GM19193 (cell line): Measurements from ENCODE around the gene ELOVL5.

Source experiments
- POLR2A ChIP-seq: IDR thresholded peaks from 4 replicates; pipeline ENCODE4 v1.6.1; 2011; ENCODE audit not compliant: insufficient read depth, insufficient read length; ENCODE audit errors: extremely low read depth

ELOVL5 gene

DNA sequence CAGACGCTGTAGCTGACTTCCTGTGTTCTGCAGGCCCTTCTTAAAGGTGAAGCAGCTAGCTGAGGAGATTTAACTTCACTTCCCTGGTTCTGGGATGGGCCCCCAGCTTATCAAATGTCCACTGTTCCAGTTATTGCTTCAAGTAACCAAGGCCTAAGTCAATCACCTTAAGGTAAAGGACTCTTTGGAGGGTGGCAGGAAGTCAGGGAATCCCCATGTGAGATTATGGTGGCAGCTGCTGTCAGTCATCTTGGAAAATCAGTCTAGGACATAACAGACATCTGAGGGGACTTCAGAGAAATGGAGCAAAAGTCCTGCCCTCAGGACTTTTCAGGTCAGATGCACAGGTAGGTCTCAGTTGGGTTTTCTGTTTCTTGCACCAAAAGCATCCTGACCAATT lies 3.8 kb downstream of the ELOVL5 start:
- no peak for TF ChIP-seq POLR2A

- no peak for TF ChIP-seq POLR2A
Measured at GRCh38 chr6:53343092-53343491, 5.7 kb downstream of the ELOVL5 start.

GRCh38 chr6:53342217-53342616 lies 6.5 kb downstream of the ELOVL5 start:
- no peak for TF ChIP-seq POLR2A

DNA sequence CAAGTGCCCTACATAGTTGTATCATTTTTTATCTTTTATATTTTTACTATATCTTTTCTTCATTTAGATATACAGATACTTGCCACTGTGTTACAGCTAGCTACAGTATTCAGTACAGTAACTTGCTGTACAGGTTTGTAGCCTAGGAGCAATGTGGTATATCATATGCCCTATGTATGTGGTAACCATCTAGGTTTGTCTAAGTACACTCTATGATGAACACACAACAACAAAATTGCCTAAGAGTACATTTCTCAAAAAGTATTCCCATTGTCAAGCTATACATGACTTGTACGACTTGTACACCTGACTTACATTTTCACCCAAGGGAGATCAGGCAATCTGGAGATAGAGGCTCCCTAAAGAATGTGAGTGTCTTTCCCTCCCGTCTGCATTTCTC lies 8.2 kb downstream of the ELOVL5 start:
- TF ChIP-seq POLR2A: no peak

- TF ChIP-seq POLR2A: no peak
Measured at GRCh38 chr6:53339424-53339823, 9.3 kb downstream of the ELOVL5 start.

- no peak for TF ChIP-seq POLR2A
Measured at GRCh38 chr6:53338304-53338703, 10.4 kb downstream of the ELOVL5 start.

- TF ChIP-seq POLR2A: no peak
Measured at GRCh38 chr6:53336070-53336469, 12.7 kb downstream of the ELOVL5 start.

GRCh38 chr6:53335224-53335994 lies 13.3 kb downstream of the ELOVL5 start:
- TF ChIP-seq POLR2A: no peak

GRCh38 chr6:53333439-53334408 lies 15.0 kb downstream of the ELOVL5 start:
- no peak for TF ChIP-seq POLR2A

DNA sequence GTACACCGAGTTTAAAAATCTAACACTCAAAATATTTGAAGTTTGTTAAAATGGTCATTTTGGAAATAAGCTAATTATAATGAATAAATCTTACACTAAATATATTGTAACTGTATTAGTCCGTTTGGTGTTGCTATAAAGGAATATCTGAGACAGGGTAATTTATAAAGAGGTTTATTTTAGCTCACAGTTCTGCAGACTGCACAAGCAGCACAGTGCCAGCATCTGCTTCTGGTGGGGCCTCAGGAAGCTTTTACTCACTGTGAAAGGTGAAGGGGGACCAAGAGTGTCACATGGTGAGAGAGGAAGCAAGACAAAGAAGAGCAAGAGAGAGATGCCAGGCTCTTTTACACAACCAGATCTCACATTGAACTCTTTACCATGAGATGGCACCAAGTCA lies 17.1 kb downstream of the ELOVL5 start:
- TF ChIP-seq POLR2A: no peak

DNA sequence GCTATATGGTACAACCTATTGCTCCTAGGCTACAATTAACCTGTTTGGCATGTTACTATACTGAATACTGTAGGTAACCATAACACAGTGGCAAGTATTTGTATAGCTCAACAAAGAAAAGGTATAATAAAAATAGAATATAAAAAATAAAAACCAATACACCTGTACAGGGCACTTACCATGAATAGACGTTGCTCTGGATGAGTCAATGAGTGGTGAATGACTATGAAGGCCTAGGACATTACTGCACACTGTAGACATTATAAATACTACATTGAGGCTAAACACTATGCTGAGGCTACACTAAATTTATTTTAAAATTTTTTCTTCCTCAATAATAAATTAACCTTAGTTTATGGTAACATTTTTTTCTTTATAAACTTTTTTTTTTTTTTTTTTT lies 18.6 kb downstream of the ELOVL5 start:
- no peak for TF ChIP-seq POLR2A

GRCh38 chr6:53328375-53328774 lies 20.4 kb downstream of the ELOVL5 start:
- TF ChIP-seq POLR2A: no peak

DNA sequence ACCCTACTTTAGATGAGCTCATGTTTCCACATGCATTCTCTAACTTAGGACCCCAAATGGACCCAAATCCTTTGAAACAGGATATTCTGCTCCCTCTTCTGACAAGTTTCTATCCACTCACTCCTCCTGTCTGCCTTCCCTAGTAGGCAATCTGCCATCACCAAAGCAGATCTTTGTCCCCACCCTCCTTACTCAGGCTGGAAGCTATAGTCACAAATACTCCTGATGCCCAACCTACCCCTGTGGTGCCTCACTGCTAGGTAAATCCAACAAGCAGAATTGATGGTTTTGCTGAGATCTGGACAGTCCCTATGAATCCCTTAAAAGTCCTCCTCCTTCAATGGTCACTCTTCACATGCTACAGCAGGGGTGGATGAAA lies 21.7 kb downstream of the ELOVL5 start:
- no peak for TF ChIP-seq POLR2A

DNA sequence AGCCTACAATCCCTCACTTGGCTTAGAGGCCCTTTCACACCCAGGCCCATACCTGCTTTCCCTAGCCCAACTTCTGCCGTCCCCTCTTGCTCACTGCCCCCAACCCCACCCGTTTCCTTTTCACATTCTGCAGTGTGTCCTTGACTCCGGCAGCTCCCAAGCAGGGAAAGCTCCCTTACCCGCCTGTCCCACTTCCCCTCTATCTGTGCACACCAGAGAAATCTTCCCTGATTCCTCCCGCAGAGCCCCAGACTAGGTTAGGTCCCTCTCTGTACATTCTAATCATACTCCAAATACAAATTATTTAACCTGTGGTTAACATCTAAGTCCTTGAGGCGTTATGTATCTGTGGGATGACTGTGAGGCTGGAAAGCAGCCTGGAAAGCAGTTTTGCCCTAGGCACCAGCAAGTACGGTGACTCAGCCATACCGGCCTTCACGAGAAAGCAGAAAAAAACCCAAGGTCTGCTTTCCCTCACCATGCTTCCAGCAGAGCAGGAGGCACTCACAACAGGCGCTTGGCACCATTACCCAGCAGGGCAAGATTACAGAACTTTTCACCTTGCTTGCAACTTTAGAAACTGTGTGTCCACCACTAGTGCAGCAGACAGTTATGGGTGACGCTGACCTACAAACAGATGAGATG lies 22.3 kb downstream of the ELOVL5 start:
- no peak for TF ChIP-seq POLR2A

DNA sequence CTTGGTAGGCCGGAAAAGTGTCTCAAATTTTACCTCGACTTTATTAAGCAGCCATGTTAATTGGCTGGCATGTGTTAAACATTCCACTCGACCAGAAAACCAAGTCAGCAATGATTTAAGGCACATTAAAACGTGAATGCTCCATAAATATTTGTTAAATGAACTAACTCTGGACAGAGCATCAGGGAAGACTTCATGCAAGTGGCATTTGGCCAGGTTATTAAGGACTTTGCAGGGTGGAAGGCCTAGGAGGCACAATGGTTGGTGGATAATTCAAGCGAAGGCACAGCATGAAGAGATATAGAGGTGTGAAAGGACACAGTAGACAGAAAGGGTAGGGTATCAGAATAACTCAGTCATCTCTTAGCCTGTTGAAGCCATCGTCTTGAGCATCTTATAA lies 23.0 kb downstream of the ELOVL5 start:
- no peak for TF ChIP-seq POLR2A
